NB4 (cell line): ENCODE measurements around the gene DTX3.

Experiments used
- DNase-seq: peaks from one replicate; pipeline ENCODE4 v3.0.0; 2010; ENCODE audit warnings: low read depth
- H3K4me3 ChIP-seq: one replicate; pipeline ENCODE4 v1.5.1; 2011; ENCODE audit warnings: mild to moderate bottlenecking, low read depth, low read length, moderate library complexity
- CTCF ChIP-seq: IDR thresholded peaks from one replicate; pipeline ENCODE4 v1.5.1; 2012; ENCODE audit warnings: low read depth, low read length
- MAX ChIP-seq: IDR thresholded peaks from 2 replicates; pipeline ENCODE4 v1.6.1; 2011; ENCODE audit warnings: low read depth, low read length
- MYC ChIP-seq: IDR thresholded peaks from 2 replicates; pipeline ENCODE4 v1.6.1; 2011; ENCODE audit warnings: low read depth, low read length
- POLR2A ChIP-seq: IDR thresholded peaks from 2 replicates; pipeline ENCODE4 v1.6.1; 2011; ENCODE audit warnings: mild to moderate bottlenecking; ENCODE audit not compliant: insufficient read length; ENCODE audit errors: extremely low read depth

DTX3 gene

GRCh38 chr12:57580466-57580795 lies 24.2 kb upstream of the DTX3 start:
- no peak for TF ChIP-seq POLR2A
- no peak for TF ChIP-seq CTCF
- H3K4me3 ChIP-seq: no peak overlapping the region
- no peak for DNase-seq

GRCh38 chr12:57581802-57582201 lies 22.8 kb upstream of the DTX3 start:
- TF ChIP-seq MAX: no peak
- DNase-seq: no peak
- H3K4me3 ChIP-seq: no peak overlapping the region

- no peak overlapping the region for H3K4me3 ChIP-seq
- no peak for DNase-seq
- no peak for TF ChIP-seq MYC
- TF ChIP-seq MAX: no peak
Measured at GRCh38 chr12:57582440-57582839, 22.2 kb upstream of the DTX3 start.

- no peak overlapping the region for H3K4me3 ChIP-seq
- TF ChIP-seq MYC (no peak), CTCF (peak; percentile 97), POLR2A (no peak), MAX (peak; percentile 67)
- peak; percentile 88 for DNase-seq
Measured at GRCh38 chr12:57583008-57583831, 21.4 kb upstream of the DTX3 start.

- TF ChIP-seq MAX (no peak), POLR2A (no peak), CTCF (no peak), MYC (no peak)
- DNase-seq: no peak
- no peak overlapping the region for H3K4me3 ChIP-seq
Measured at GRCh38 chr12:57584050-57584449, 20.6 kb upstream of the DTX3 start.

GRCh38 chr12:57584690-57585089 lies 19.9 kb upstream of the DTX3 start:
- TF ChIP-seq MYC (no peak), POLR2A (no peak), CTCF (no peak), MAX (no peak)
- DNase-seq: no peak
- H3K4me3 ChIP-seq: no peak overlapping the region

GRCh38 chr12:57585156-57585555 lies 19.5 kb upstream of the DTX3 start:
- TF ChIP-seq MYC: no peak
- TF ChIP-seq CTCF: no peak
- no peak for TF ChIP-seq POLR2A
- no peak for TF ChIP-seq MAX
- no peak for DNase-seq
- H3K4me3 ChIP-seq: no peak overlapping the region
